Measurements from ENCODE around the gene SIK3.

Gene SIK3

GRCh38 chr11:117000014-117000737, 98.1 kb downstream of the SIK3 start:
- DNase-seq (no peak), ATAC-seq (ENCODE audit: insufficient read depth, low read depth) (no peak)
- no peak for TF ChIP-seq EZH2 (IDR thresholded peaks at IDR 0.05; ENCODE audit: borderline replicate concordance, low read depth, low read length, severe bottlenecking)
- TF ChIP-seq, protein P1, sequence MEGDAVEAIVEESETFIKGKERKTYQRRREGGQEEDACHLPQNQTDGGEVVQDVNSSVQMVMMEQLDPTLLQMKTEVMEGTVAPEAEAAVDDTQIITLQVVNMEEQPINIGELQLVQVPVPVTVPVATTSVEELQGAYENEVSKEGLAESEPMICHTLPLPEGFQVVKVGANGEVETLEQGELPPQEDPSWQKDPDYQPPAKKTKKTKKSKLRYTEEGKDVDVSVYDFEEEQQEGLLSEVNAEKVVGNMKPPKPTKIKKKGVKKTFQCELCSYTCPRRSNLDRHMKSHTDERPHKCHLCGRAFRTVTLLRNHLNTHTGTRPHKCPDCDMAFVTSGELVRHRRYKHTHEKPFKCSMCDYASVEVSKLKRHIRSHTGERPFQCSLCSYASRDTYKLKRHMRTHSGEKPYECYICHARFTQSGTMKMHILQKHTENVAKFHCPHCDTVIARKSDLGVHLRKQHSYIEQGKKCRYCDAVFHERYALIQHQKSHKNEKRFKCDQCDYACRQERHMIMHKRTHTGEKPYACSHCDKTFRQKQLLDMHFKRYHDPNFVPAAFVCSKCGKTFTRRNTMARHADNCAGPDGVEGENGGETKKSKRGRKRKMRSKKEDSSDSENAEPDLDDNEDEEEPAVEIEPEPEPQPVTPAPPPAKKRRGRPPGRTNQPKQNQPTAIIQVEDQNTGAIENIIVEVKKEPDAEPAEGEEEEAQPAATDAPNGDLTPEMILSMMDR (IDR thresholded peaks at IDR 0.05; ENCODE audit: borderline replicate concordance, extremely low read depth, low read length, poor library complexity, severe bottlenecking) = no peak
- Histone ChIP-seq H3K4me2 (ENCODE audit: insufficient read depth, low read length) (no peak overlapping the region), H3K9ac (ENCODE audit: low read depth, low read length) (no peak overlapping the region), H3K27ac (ENCODE audit: low read length) (no peak overlapping the region), H3K4me1 (ENCODE audit: insufficient read depth, low read length) (no peaks in the 10 kb centered on the region), H3K36me3 (ENCODE audit: insufficient read depth, low read length) (no peaks in the 10 kb centered on the region), H2AFZ (ENCODE audit: low read depth, low read length) (no peak overlapping the region), H3K4me3 (ENCODE audit: low read depth in 1 of 2, low read length in 2 of 2) (no peak overlapping the region), H3K79me2 (ENCODE audit: insufficient read depth, low read length) (peaks cover 19% of the 10 kb centered on the region), H3K27me3 (ENCODE audit: insufficient read depth, low read length, poor library complexity) (no peaks in the 10 kb centered on the region), H4K20me1 (ENCODE audit: insufficient read depth, low read length) (peaks cover 12% of the 10 kb centered on the region; the same call in 1 of the 2 replicates), H3K9me3 (ENCODE audit: insufficient read depth, low read length, severe bottlenecking) (no peaks in the 10 kb centered on the region)

- H3K9ac ChIP-seq (ENCODE audit: low read depth, low read length) = no peak overlapping the region
- TF ChIP-seq EZH2 (IDR thresholded peaks at IDR 0.05; ENCODE audit: borderline replicate concordance, low read depth, low read length, severe bottlenecking) = no peak
- TF ChIP-seq, protein P1 (IDR thresholded peaks at IDR 0.05; ENCODE audit: borderline replicate concordance, extremely low read depth, low read length, poor library complexity, severe bottlenecking) = no peak
- no peaks in the 10 kb centered on the region for H3K27me3 ChIP-seq (ENCODE audit: insufficient read depth, low read length, poor library complexity)
- H4K20me1 ChIP-seq (ENCODE audit: insufficient read depth, low read length) = peaks cover 14% of the 10 kb centered on the region; the same call in 1 of the 2 replicates
- H3K4me1 ChIP-seq (ENCODE audit: insufficient read depth, low read length) = no peaks in the 10 kb centered on the region
- ATAC-seq (ENCODE audit: insufficient read depth, low read depth) = no peak
- no peaks in the 10 kb centered on the region for H3K36me3 ChIP-seq (ENCODE audit: insufficient read depth, low read length)
- no peak overlapping the region for H3K4me2 ChIP-seq (ENCODE audit: insufficient read depth, low read length)
- peaks cover 24% of the 10 kb centered on the region for H3K79me2 ChIP-seq (ENCODE audit: insufficient read depth, low read length)
- no peak overlapping the region for H3K4me3 ChIP-seq (ENCODE audit: low read depth in 1 of 2, low read length in 2 of 2)
- H2AFZ ChIP-seq (ENCODE audit: low read depth, low read length) = no peak overlapping the region
- no peaks in the 10 kb centered on the region for H3K9me3 ChIP-seq (ENCODE audit: insufficient read depth, low read length, severe bottlenecking)
- no peak for DNase-seq
- no peak overlapping the region for H3K27ac ChIP-seq (ENCODE audit: low read length)
These were observed 101.2 kb downstream of the SIK3 start for GRCh38 chr11:116997071-116997470.

DNA sequence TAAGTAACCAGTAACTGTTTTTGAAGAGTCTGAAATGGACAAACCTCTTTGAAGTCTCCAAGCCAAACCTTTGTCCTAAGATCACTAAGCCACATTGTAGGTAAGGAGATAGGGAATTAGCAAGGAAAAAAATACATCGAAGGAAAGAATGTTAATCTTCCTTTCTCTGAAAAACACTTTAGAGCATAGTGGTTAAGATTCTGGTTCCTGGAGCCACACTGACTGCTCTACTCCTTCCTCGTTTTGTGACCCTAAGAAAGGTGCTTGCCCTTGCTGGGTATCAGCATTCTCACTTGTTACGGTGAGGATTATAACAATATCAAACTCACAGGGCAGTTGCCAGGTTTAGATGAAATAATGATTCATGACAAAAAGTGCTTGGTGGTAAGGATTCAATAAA, 104.0 kb downstream of the SIK3 start:
- H3K27ac ChIP-seq (ENCODE audit: low read length) = no peak overlapping the region
- peaks cover 20% of the 10 kb centered on the region for H3K79me2 ChIP-seq (ENCODE audit: insufficient read depth, low read length)
- H3K4me3 ChIP-seq (ENCODE audit: low read depth in 1 of 2, low read length in 2 of 2) = no peak overlapping the region
- no peaks in the 10 kb centered on the region for H3K27me3 ChIP-seq (ENCODE audit: insufficient read depth, low read length, poor library complexity)
- ATAC-seq (ENCODE audit: insufficient read depth, low read depth) (no peak), DNase-seq (no peak)
- H2AFZ ChIP-seq (ENCODE audit: low read depth, low read length) = no peak overlapping the region
- H3K4me2 ChIP-seq (ENCODE audit: insufficient read depth, low read length) = no peak overlapping the region
- H4K20me1 ChIP-seq (ENCODE audit: insufficient read depth, low read length) = peaks cover 10% of the 10 kb centered on the region; the same call in 1 of the 2 replicates
- no peaks in the 10 kb centered on the region for H3K9me3 ChIP-seq (ENCODE audit: insufficient read depth, low read length, severe bottlenecking)
- H3K4me1 ChIP-seq (ENCODE audit: insufficient read depth, low read length) = no peaks in the 10 kb centered on the region
- TF ChIP-seq, protein P1 (IDR thresholded peaks at IDR 0.05; ENCODE audit: borderline replicate concordance, extremely low read depth, low read length, poor library complexity, severe bottlenecking) = no peak
- no peak for TF ChIP-seq EZH2 (IDR thresholded peaks at IDR 0.05; ENCODE audit: borderline replicate concordance, low read depth, low read length, severe bottlenecking)
- H3K9ac ChIP-seq (ENCODE audit: low read depth, low read length) = no peak overlapping the region
- H3K36me3 ChIP-seq (ENCODE audit: insufficient read depth, low read length) = no peaks in the 10 kb centered on the region
